ENCODE results near the gene ATOH8.

GRCh38 chr2:85766229-85766628 lies 12.4 kb downstream of the ATOH8 start:
- TF ChIP-seq CTCF (conservative IDR thresholded peaks at IDR 0.05; ENCODE audit: low read length) (no peak), EZH2phosphoT487 (IDR thresholded peaks at IDR 0.05; ENCODE audit: borderline replicate concordance, low read depth, low read length) (no peak)
